GM12801 (cell line): ENCODE data around the gene NUP85.

Experiments
- TF ChIP-seq, protein P1 (sequence below): IDR thresholded peaks from one replicate; pipeline ENCODE4 v1.5.1; 2011; ENCODE audit warnings: control low read depth; ENCODE audit not compliant: insufficient read length; ENCODE audit errors: extremely low read depth

The NUP85 gene

DNA sequence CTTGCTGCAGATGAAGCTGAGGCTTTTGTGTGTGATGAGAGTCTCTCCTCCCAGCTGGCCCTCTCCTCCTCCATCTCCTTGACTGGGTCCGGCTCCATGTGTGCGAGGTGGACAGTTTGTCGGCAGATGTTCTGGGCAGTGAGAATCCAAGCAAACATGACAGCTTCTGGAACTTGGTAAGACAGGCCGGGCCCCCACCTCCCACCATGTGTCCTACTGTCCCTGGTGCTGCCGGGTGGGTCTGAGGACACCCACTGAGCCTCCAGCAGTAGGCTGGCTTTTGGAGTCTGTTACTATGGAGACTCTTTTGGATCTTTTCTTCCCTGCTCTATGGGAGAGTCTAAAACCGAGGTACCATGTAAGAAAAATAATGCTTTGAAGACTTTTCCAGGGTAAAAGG is 12.7 kb downstream of the NUP85 start:
- TF ChIP-seq, protein P1, sequence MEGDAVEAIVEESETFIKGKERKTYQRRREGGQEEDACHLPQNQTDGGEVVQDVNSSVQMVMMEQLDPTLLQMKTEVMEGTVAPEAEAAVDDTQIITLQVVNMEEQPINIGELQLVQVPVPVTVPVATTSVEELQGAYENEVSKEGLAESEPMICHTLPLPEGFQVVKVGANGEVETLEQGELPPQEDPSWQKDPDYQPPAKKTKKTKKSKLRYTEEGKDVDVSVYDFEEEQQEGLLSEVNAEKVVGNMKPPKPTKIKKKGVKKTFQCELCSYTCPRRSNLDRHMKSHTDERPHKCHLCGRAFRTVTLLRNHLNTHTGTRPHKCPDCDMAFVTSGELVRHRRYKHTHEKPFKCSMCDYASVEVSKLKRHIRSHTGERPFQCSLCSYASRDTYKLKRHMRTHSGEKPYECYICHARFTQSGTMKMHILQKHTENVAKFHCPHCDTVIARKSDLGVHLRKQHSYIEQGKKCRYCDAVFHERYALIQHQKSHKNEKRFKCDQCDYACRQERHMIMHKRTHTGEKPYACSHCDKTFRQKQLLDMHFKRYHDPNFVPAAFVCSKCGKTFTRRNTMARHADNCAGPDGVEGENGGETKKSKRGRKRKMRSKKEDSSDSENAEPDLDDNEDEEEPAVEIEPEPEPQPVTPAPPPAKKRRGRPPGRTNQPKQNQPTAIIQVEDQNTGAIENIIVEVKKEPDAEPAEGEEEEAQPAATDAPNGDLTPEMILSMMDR, result no peak

DNA sequence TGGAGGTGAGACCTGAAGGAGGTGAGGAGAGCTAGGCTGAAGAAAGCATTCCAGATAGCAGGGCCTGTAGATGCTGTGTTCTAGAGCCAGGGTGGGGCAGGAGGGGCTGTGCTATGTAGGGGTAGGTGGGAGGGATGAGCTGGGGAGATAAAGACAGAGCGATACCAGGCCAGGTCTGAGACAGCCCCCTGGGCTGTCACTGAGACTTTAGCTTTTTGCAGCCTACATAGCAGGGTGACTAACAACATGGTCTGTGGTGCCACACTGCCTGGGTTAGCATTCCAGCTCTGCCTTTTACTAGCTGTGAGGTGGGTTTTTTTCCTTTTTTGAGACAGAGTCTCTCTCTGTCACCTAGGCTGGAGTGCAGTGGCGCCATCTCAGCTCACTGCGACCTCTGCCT is 14.3 kb downstream of the NUP85 start:
- TF ChIP-seq, protein P1, result no peak

DNA sequence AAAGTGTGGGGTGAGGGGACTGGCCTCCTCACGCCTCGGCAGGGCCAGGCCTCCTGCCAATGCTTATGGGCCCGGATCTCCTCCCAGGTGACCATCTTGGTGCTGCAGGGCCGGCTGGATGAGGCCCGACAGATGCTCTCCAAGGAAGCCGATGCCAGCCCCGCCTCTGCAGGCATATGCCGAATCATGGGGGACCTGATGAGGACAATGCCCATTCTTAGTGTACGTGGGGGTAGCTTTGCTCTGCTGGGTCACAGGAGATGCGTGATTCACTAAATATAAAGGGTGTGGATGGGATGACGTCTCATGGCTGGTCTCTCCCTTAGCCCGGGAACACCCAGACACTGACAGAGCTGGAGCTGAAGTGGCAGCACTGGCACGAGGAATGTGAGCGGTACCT is 19.5 kb downstream of the NUP85 start:
- TF ChIP-seq, protein P1, result no peak

DNA sequence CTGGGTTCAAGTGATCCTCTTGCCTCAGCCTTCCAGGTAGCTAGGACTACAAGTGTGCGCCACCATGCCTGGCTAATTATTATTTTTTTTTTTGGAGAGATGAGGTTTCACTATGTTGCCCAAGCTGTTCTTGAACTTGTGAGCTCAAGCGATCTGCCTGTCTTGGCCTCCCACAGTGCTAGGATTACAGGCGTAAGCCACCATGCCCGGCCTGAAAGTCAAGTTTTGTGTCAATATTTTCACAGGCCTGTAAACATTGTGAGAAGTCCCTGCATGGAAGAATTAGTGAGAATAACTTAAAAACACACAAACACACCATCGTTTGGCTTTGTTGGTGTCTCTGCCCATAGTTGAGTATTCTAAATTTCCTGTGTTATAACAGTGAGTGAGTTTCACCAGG is 22.2 kb downstream of the NUP85 start:
- TF ChIP-seq, protein P1, result no peak

DNA sequence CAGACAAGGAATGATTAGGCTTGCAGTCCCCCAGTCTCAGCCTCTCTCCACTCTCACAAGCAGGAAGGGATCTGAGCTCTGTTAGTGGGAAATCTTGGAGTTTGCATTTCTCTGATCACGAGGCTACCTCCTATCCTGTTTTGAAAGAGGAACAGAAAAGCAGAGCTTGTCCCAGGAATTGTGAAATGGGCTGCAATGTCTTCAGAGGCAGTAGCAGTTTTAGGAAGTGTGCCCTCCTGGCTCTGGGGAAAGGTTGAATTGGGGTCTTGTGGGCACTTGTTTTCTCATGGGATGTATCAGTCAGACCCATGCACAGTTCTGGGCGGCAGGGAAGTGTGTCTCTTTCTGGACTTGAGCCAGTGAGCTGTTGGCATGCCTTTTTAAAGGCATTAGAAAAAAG is 22.8 kb downstream of the NUP85 start:
- TF ChIP-seq, protein P1, result no peak

DNA sequence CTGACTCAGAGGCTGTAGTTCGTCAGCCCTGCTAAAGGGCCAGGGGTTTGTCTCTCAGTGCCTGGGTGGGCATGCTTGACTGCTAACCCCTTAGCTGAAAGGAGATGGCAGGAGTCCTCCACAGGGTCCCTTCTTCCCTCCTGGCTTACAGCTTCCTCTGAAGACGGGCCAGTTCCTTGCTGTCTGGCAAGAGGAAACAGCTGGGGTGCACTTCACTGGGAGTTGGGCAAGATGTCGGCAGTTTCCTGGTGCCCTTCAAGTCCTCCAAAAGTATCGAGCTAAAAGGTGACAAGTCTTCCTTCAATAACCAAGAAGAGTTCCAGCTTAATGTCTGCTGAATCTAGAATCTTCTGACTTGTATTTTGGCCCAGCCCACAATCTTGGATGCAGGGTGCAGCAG is 23.4 kb downstream of the NUP85 start:
- TF ChIP-seq, protein P1, result no peak

DNA sequence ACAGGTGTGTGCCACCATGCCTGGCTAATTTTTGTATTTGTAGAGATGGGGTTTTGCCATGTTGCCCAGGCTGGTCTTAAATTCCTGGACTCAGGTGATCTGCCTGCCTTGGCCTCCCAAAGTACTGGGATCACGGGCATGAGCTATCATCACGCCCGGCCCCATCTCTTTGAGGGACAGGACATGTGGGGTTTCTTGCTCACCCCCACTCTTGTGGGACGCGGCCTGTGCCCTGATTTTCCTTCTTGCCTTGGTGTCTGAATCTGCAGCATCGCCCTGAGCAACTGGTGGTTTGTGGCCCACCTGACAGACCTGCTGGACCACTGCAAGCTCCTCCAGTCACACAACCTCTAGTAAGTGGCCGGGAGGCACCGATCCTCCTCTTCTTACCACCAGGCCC is 25.6 kb downstream of the NUP85 start:
- TF ChIP-seq, protein P1, result no peak
